GM19467 (cell line): ENCODE measurements around the gene PALLD.
"Not testable (repeated sequence)": the region's sequence is repeated elsewhere in the genome, so short reads cannot be mapped to it uniquely, and the experiment has no call there.

ENCODE experiments used
- ATAC-seq: cut with Tn5 transposase; IDR thresholded peaks from one replicate; pipeline ENCODE4 v1.9.1; 2021; ENCODE audit warnings: mild to moderate bottlenecking, moderate library complexity; ENCODE audit not compliant: unreplicated experiment

The PALLD gene

DNA sequence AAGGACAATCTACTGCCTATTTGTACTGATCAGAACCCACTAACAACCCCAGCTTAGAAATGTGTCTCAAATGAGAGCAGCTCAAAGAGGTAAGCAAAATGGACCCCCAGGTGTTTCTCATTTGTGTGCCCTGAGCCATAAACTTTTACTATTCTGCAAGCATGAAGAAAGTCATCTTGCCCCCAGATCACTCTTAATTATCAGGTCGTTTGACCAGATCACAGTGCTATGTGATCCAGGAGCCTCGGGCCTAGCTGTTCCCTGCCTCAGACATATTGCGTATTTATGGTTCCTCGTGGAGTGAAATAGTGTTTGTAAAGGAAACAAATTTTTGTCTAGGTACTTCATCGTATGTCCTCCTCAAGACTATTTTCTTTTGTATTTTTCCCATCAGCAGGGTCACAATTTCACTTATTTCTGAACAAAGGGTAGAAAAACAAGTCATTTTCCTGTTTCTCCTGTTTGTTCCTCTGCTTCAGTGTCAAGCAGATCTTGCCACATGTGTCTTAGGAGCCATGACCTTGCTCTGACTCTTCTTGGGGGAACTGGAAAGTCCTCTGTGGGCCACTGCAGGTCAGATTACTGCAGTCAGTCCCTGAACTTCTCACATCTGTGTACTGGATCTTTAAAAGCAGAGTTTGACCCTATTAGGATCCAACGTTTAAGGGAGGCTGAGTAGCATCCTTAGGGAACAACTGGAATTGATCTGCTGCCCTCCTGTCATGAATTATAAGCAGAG, 194.9 kb downstream of the PALLD start:
- no peak for ATAC-seq

DNA sequence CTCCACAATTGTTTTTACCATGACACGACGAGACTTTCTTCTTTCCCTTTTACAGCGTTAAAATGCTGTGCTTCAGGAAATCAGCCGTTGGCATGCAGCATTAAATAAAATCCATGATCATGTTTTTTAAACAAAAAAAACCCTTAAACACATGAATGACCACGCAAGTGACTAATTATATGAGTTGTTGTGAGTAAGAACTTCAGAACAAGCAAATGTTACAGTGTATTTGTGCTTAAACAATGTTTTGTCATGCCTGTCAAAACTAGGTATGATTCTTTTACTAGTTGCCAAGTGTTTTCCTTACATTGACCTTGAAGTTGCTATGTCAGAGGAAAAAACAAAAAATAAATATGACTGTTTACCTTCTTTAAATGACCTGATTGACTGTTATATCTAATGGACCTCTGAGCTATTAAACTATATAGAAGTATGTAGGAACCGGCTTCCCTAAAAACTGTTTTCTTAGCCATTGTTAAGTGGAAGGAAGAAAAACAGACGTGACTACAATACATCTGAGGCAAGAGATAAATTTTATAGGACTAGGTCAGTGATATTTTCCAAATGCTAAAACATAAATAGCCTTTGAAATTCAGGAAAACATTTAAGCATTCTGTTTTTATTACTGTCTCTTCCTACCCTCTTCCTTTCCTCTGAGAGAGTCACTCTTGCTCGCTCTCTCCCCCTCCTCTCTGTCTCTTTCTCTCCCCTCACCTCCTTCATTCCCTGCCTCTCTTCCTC, 197.1 kb downstream of the PALLD start:
- ATAC-seq: no peak

DNA sequence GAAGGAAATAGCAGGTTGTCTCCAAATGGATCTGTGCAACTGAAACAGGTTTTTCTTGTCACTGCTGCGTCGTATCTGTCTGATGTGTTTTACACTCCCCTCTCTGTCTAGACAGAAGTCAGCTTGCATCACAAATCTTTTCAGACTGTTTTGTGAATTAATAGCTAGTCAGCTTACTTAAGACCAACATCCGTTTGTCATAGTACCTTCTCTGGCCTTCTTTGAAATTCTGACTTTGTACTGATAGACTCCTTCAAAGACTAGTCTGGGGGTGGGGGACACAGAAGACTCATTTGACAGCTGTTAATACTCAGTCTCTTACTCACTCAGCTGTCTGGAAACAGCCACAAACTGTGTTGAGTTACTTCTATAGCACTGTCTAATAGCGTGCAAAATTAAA, 197.8 kb downstream of the PALLD start:
- no peak for ATAC-seq

DNA sequence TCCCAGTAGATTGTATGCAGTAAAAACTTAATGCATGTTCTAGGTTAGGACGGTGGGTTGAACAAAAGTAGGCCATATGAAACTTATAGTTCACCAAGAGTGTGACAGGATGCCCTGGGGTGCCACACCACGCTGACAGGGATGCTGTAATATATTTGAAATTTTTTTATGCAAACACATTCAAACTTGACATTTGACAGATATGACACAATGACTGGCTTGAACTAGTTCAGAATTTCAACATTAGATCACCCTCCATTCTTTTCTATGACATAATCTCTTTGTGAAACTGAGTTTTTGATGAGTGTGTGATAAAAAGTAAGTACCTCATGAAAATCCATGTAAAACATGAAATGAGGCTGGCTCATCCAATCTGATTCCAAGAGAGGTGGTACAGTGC, 198.4 kb downstream of the PALLD start:
- ATAC-seq: no peak

DNA sequence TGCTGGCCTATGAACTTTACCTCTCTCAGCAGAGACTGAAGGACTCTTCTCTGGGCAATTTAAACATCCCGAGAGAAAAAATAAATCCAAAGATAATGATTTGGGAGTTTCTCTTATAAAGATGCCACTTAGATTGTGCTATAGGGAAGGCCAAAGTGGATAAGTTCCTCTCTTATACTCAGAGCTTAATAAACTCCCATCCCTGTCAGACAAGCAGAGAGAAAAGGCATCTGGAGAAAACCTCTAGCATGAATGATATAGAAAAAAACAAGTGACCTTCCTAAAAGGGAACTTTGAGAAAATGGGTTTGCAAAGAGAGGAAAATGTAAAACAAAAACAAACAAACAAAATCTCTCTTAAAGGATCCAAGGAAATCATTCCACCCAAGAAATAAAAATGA, 199.4 kb downstream of the PALLD start:
- no peak for ATAC-seq

DNA sequence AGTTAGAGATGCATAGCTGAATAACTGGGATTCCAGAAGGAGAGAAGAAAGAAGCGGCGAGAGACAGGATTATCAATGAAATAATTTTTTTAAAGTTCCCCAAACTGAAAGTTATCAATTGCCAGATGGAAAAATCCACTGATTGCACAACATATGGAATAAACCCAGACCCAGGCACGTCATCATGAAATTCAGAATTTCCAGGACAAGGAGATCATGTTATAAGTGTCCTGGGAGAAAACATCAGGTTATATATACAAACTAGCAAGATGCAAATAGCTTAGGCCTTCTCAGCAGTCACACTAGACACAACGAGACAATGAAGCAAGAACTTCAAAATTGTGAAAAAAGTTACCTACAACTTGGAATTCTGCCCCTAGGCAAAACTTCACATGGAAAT, 200.0 kb downstream of the PALLD start:
- no peak for ATAC-seq

DNA sequence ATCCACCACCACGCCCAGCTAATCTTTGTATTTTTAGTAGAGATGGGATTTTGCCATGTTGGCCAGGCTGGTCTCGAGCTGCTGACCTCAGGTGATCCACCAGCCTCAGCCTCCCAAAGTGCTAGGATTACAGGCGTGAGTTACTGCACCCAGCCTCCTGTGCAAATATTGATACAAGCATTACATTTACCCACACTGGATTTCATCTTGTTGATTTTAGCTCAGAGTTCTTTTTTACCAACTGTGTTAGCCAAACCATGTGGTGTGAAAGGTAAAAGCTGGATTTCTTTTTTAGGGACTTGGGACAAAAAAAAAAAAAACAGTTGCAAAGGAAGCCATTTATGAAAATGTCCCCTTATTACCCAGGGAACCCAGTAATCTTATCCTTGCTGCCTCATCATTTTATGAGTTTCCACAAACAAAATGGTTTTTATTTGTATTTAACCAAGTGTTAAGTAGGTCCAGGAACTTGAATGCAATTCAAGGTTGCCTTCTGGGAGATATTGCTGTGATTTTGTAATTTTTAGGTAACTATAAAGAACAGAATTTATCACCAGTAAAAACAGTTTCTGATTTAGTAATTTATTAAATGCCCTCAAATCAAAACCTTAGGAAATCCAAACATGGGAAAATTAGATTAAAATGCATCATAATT, 202.5 kb downstream of the PALLD start:
- no peak for ATAC-seq

DNA sequence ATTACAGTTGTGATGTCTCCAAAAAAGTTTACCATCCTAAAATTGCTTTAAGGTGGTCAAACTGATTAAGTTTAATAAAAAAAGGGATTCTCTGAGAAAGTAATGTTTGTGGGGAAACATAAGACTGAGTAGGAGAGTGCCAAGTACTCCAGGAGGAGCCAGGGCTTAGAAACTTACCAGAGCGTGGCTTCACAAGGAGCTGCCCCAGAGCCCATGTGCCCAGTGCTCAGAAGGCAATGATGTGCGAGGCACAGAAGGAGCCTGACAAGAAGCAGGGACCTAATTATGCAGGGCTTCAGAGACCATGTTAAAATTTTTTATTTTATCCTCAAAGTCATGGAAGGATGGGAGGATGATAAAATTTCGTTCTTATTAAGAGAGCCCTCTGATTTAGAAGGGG, 204.2 kb downstream of the PALLD start:
- ATAC-seq: no peak

DNA sequence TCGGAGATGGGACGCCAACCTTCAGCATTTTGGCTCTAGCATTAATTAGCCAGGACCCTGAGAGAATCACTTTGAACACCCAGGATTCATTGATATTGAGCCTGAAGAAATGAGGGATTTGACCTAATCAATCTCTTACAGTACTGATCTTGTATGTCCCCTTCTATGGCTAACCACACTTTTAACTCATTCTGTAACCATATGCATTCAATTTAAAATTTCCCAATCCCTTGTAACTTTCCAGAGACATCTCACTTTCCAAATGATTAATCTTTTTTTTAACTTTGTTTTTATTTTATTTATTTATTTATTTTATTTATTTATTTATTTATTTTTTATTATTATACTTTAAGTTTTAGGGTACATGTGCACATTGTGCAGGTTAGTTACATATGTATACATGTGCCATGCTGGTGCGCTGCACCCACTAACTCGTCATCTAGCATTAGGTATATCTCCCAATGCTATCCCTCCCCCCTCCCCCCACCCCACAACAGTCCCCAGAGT, 205.8 kb downstream of the PALLD start:
- not testable (repeated sequence) for ATAC-seq

DNA sequence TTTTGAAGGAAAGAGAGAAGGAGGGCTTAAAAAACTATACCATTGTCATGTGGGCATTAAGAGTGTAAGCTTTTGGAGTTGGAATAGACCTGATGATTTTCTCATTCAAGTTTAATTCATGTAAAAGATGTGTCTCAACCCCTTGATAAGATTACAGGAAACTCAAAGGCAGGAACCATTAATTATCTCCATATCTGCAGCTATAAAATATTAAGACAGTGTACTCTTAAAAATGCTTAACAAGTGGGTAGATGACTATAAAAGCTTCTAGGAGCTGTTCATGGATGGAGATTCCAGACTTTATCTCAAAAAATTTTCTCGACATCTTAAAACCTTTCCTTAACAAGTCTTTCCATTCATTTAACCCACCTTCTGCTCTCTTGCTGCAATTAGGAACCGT, 208.3 kb downstream of the PALLD start:
- no peak for ATAC-seq

DNA sequence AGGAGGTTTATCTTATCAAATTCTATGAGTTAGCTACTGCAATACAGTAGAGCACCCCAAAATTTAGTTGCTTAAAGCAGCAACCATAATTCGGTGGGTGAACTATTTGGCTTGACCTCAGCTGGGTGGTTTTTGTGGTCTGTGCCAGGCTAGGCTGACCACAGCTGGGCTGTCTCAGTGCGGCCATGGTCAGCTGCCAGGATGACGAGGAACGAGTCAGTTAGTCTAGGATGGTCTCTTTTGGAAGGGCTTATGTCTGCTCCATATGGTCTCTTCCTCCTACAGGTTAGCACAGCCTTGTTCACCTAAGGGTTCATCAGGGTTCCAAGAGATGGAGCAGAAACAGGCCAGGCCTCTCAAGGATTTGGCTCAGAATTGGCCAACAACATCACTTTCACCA, 210.4 kb downstream of the PALLD start:
- no peak for ATAC-seq

DNA sequence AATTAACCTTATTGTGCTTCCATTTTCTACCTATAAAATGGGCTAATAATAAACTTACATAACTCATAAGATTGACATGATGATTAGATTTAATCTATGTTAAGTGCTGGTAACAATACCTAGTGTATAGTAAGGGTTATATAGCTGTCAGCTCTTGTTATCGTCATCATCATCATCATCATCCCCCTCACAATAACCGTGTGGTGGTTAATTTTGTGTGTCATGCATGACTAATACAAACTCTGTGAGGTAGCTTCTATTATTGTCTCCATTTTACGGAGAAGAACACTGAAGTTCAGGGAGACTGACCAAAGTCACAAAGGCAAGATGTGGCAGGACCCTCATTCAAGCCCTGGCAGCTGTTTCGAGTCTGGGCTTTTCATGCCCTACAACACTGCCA, 211.3 kb downstream of the PALLD start:
- no peak for ATAC-seq

DNA sequence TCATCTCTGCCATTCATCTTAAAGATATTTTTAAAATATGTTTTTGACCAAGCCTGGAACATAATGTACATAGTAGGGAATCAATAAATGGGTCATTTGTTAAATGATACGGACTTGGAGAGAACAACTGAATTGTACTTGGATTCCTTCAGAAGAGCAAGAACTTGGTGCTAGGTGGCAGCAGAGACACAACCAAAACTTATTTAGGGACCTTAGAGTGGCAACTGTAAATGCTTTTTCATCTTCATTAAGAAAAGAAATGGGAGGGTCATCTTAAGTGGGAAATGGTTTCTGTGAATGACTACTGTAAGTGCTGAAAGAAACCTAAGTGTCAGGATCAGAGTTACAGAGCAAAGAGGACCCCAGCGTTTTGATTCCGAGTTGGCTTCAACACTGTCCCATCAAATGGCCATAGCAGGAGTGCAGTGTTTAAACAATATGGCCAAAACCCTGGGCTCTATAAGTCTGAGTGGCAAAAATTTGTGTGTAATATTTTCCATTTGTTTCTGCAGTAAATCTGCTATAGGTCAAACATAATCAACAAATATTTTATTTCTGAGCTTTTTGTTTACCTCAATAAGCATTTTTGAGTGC, 213.6 kb downstream of the PALLD start:
- no peak for ATAC-seq

DNA sequence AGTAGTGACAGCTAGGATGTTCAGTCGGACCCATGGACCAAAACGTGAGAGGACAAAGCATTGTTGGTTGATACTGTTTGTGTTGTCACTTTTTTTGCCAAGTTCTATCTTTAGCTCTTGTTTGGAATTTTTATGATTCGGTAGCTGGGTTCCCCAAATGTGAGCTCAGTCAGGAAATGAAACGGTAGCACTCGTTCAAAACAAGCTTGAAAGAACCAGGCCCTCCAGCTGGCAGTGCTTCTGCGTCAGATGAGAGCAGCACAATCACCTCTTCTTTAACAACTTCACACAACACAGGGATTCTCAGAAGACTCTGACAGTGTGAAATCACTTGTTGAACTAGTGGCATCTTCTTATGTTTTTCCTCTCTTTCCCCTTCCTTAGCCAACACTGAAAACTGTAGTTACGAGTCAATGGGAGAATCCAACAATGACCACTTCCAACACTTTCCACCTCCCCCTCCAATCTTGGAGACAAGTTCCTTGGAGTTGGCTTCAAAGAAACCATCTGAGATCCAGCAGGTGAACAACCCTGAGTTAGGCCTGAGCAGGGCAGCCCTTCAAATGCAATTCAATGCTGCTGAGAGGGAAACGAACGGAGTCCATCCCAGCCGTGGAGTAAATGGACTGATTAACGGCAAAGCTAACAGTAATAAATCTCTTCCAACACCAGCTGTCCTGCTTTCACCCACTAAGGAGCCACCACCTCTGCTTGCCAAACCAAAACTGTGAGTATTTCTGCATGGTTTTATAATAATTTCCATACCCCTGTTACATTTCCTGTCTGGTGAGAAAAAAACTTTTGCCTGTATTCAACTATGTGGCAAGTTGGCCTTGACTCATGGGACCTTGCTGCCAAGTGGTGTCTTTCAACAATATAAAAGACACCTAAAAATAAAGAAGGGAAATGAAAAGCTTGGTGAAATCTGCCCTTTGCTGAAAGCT, 214.6 kb downstream of the PALLD start:
- peak; percentile 59 for ATAC-seq

DNA sequence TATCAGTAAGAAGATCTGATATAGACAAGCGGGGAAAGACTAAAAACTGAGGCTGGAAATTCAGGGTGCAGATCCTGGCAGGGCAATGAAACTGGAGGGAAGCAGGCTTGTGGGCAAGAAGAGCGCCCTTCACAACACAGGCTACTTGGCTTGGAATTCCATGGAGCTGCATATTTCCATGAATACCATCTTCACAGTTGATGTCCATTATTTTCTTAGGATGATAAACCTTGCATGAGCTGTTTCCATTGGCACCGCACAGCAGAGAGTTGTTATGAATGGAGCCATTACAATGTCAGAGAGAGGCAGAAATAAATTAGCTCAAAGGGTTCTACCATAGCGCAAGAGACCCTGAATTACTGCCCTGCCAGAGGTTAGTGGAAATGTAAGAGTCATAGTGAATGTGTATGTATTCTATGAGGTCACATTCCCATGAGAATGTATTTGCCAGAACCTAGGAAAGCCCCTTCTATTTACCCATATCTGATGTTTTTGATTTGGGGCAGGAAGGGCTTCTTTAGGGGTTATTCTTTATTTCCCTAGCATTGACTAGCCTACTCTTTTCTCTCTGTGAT, 215.6 kb downstream of the PALLD start:
- ATAC-seq: no peak

DNA sequence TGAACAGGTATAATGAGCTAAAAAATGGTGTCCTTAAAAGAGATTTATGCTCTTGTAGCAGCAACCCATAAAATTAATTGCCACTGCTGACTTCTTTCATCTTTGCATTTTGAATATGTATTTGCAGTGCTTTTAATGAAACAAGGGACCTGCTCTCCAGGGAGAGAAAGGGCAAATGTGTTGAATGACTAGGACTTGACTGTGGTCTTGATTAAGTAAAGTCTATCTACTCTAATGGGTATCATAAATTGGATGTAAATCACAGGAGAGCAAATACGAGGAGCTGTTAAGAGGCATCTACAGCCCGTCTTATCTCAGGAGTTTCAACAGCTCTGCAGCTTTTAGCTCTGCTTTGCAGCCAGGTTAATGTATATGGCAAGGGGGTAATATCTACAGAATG, 216.4 kb downstream of the PALLD start:
- ATAC-seq: no peak

DNA sequence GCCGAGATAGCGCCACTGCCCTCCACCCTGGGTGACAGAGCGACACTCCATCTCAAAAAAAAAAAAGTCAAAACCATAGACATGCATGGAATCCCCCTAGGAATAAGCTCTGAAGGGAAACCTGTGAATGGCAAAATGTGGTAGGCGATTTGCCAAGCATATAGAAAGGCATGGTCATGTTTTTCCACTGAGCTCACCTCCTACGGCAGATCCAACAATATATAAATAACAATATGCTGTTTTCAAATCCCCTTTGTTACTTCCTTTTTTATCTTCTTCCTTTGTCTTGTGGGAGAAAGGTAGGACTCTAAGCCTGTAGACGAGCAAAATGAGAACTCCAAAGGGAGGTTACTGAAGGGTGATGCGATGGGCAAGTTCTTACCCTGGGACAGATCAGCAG, 219.0 kb downstream of the PALLD start:
- no peak for ATAC-seq

DNA sequence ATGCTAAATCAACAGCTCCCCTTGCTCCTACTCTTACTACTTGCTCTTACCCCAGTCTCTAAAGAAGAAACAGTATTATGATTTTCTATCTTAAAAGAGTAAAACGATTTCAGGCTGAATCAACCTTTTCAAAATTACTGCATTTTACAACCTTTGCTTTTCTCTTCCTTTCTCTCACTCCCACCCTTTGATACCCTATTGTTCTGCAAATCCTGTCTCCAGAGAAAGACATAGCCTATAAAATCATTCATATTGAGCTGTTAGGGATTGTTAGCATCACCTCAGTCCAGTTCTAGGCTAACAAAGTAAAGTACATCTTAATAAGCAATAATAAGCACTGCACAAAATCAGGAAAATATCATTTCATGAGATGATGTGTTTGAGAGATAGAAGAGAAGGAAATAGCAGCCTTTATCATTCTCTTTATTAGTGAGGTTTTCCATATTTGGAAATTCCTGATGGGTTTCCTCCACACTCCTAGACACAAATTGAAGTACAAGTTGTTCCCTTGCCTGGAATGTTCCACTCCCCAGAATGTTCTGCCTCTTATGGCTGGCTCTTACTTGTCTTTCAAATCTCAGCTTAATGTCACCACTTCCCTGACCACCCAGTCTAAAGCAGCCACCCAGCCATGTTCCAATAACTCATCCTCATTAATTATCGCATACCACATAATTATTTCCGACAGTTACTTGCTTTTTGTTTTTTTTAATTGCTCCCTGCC, 219.7 kb downstream of the PALLD start:
- no peak for ATAC-seq

DNA sequence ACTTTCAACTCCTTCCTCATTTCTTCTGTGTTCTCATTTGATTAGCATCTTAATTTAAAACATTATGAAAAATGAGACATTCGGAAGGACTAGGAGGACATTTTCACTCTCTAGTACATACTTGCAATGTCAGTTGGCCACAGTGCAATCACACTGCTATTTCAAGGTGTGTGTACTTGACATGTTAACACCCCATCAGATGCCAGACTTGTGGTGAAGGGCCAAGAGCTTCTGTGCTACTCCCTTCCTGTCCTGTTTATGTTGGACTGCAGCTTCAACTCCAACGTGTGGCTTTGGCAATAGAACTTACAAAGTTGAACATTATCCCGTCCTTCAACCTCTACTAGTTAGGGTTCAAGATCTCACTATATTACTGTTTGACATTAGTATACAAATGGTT, 221.0 kb downstream of the PALLD start:
- no peak for ATAC-seq
